ENCODE measurements around the gene CLDN14.

CLDN14 gene

GRCh38 chr21:36446301-36446700 is 33.6 kb downstream of the CLDN14 start:
- Histone ChIP-seq H3K9ac (ENCODE audit: low read depth, low read length) (no peak overlapping the region), H3K27me3 (ENCODE audit: control insufficient read depth, insufficient read depth, low read length) (no peaks in the 10 kb centered on the region), H3K9me3 (ENCODE audit: control insufficient read depth, insufficient read depth, low read length) (no peaks in the 10 kb centered on the region), H3K4me1 (ENCODE audit: control insufficient read depth, insufficient read depth, low read length) (no peaks in the 10 kb centered on the region), H3K4me3 (ENCODE audit: low read depth, low read length) (no peak overlapping the region), H3K36me3 (ENCODE audit: control insufficient read depth, insufficient read depth, low read length) (no peaks in the 10 kb centered on the region)

- Histone ChIP-seq H3K9me3 (ENCODE audit: control insufficient read depth, insufficient read depth, low read length) (no peaks in the 10 kb centered on the region), H3K9ac (ENCODE audit: low read depth, low read length) (no peak overlapping the region), H3K36me3 (ENCODE audit: control insufficient read depth, insufficient read depth, low read length) (no peaks in the 10 kb centered on the region), H3K4me1 (ENCODE audit: control insufficient read depth, insufficient read depth, low read length) (no peaks in the 10 kb centered on the region), H3K27me3 (ENCODE audit: control insufficient read depth, insufficient read depth, low read length) (no peaks in the 10 kb centered on the region), H3K4me3 (ENCODE audit: low read depth, low read length) (no peak overlapping the region)
Measured at GRCh38 chr21:36441715-36442114, 38.2 kb downstream of the CLDN14 start.

GRCh38 chr21:36437745-36438128 is 42.2 kb downstream of the CLDN14 start:
- Histone ChIP-seq H3K4me3 (ENCODE audit: low read depth, low read length) (no peak overlapping the region), H3K9ac (ENCODE audit: low read depth, low read length) (no peak overlapping the region), H3K36me3 (ENCODE audit: control insufficient read depth, insufficient read depth, low read length) (no peaks in the 10 kb centered on the region), H3K4me1 (ENCODE audit: control insufficient read depth, insufficient read depth, low read length) (no peaks in the 10 kb centered on the region), H3K9me3 (ENCODE audit: control insufficient read depth, insufficient read depth, low read length) (no peaks in the 10 kb centered on the region), H3K27me3 (ENCODE audit: control insufficient read depth, insufficient read depth, low read length) (no peaks in the 10 kb centered on the region)

- H3K9ac ChIP-seq (ENCODE audit: low read depth, low read length), result no peak overlapping the region
- no peaks in the 10 kb centered on the region for H3K27me3 ChIP-seq (ENCODE audit: control insufficient read depth, insufficient read depth, low read length)
- H3K4me1 ChIP-seq (ENCODE audit: control insufficient read depth, insufficient read depth, low read length), result no peaks in the 10 kb centered on the region
- no peak overlapping the region for H3K4me3 ChIP-seq (ENCODE audit: low read depth, low read length)
- no peaks in the 10 kb centered on the region for H3K36me3 ChIP-seq (ENCODE audit: control insufficient read depth, insufficient read depth, low read length)
- no peaks in the 10 kb centered on the region for H3K9me3 ChIP-seq (ENCODE audit: control insufficient read depth, insufficient read depth, low read length)
Measured at GRCh38 chr21:36436829-36437744, 42.8 kb downstream of the CLDN14 start.

GRCh38 chr21:36434144-36434543 is 45.8 kb downstream of the CLDN14 start:
- H3K9ac ChIP-seq (ENCODE audit: low read depth, low read length), result no peak overlapping the region
- H3K36me3 ChIP-seq (ENCODE audit: control insufficient read depth, insufficient read depth, low read length), result no peaks in the 10 kb centered on the region
- H3K4me3 ChIP-seq (ENCODE audit: low read depth, low read length), result no peak overlapping the region
- H3K9me3 ChIP-seq (ENCODE audit: control insufficient read depth, insufficient read depth, low read length), result no peaks in the 10 kb centered on the region
- no peaks in the 10 kb centered on the region for H3K27me3 ChIP-seq (ENCODE audit: control insufficient read depth, insufficient read depth, low read length)
- no peaks in the 10 kb centered on the region for H3K4me1 ChIP-seq (ENCODE audit: control insufficient read depth, insufficient read depth, low read length)

- Histone ChIP-seq H3K9ac (ENCODE audit: low read depth, low read length) (no peak overlapping the region), H3K9me3 (ENCODE audit: control insufficient read depth, insufficient read depth, low read length) (no peaks in the 10 kb centered on the region), H3K27me3 (ENCODE audit: control insufficient read depth, insufficient read depth, low read length) (no peaks in the 10 kb centered on the region), H3K4me3 (ENCODE audit: low read depth, low read length) (no peak overlapping the region), H3K36me3 (ENCODE audit: control insufficient read depth, insufficient read depth, low read length) (no peaks in the 10 kb centered on the region), H3K4me1 (ENCODE audit: control insufficient read depth, insufficient read depth, low read length) (no peaks in the 10 kb centered on the region)
Measured at GRCh38 chr21:36433059-36433709, 46.7 kb downstream of the CLDN14 start.

- no peaks in the 10 kb centered on the region for H3K27me3 ChIP-seq (ENCODE audit: control insufficient read depth, insufficient read depth, low read length)
- H3K9me3 ChIP-seq (ENCODE audit: control insufficient read depth, insufficient read depth, low read length), result no peaks in the 10 kb centered on the region
- H3K4me3 ChIP-seq (ENCODE audit: low read depth, low read length), result no peak overlapping the region
- no peaks in the 10 kb centered on the region for H3K36me3 ChIP-seq (ENCODE audit: control insufficient read depth, insufficient read depth, low read length)
- no peak overlapping the region for H3K9ac ChIP-seq (ENCODE audit: low read depth, low read length)
- no peaks in the 10 kb centered on the region for H3K4me1 ChIP-seq (ENCODE audit: control insufficient read depth, insufficient read depth, low read length)
Measured at GRCh38 chr21:36431252-36431651, 48.7 kb downstream of the CLDN14 start.

GRCh38 chr21:36430841-36431240 is 49.1 kb downstream of the CLDN14 start:
- no peaks in the 10 kb centered on the region for H3K4me1 ChIP-seq (ENCODE audit: control insufficient read depth, insufficient read depth, low read length)
- no peaks in the 10 kb centered on the region for H3K9me3 ChIP-seq (ENCODE audit: control insufficient read depth, insufficient read depth, low read length)
- no peaks in the 10 kb centered on the region for H3K27me3 ChIP-seq (ENCODE audit: control insufficient read depth, insufficient read depth, low read length)
- H3K9ac ChIP-seq (ENCODE audit: low read depth, low read length), result no peak overlapping the region
- no peak overlapping the region for H3K4me3 ChIP-seq (ENCODE audit: low read depth, low read length)
- H3K36me3 ChIP-seq (ENCODE audit: control insufficient read depth, insufficient read depth, low read length), result no peaks in the 10 kb centered on the region

- no peaks in the 10 kb centered on the region for H3K9me3 ChIP-seq (ENCODE audit: control insufficient read depth, insufficient read depth, low read length)
- H3K9ac ChIP-seq (ENCODE audit: low read depth, low read length), result no peak overlapping the region
- H3K36me3 ChIP-seq (ENCODE audit: control insufficient read depth, insufficient read depth, low read length), result no peaks in the 10 kb centered on the region
- H3K27me3 ChIP-seq (ENCODE audit: control insufficient read depth, insufficient read depth, low read length), result no peaks in the 10 kb centered on the region
- H3K4me1 ChIP-seq (ENCODE audit: control insufficient read depth, insufficient read depth, low read length), result no peaks in the 10 kb centered on the region
- no peak overlapping the region for H3K4me3 ChIP-seq (ENCODE audit: low read depth, low read length)
Measured at GRCh38 chr21:36429947-36430546, 49.9 kb downstream of the CLDN14 start.

- H3K4me3 ChIP-seq (ENCODE audit: low read depth, low read length), result no peak overlapping the region
- no peaks in the 10 kb centered on the region for H3K4me1 ChIP-seq (ENCODE audit: control insufficient read depth, insufficient read depth, low read length)
- H3K36me3 ChIP-seq (ENCODE audit: control insufficient read depth, insufficient read depth, low read length), result no peaks in the 10 kb centered on the region
- H3K27me3 ChIP-seq (ENCODE audit: control insufficient read depth, insufficient read depth, low read length), result no peaks in the 10 kb centered on the region
- H3K9me3 ChIP-seq (ENCODE audit: control insufficient read depth, insufficient read depth, low read length), result no peaks in the 10 kb centered on the region
- H3K9ac ChIP-seq (ENCODE audit: low read depth, low read length), result no peak overlapping the region
Measured at GRCh38 chr21:36428761-36429432, 51.0 kb downstream of the CLDN14 start.

GRCh38 chr21:36427502-36427901 is 52.4 kb downstream of the CLDN14 start:
- Histone ChIP-seq H3K4me1 (ENCODE audit: control insufficient read depth, insufficient read depth, low read length) (no peaks in the 10 kb centered on the region), H3K4me3 (ENCODE audit: low read depth, low read length) (no peak overlapping the region), H3K36me3 (ENCODE audit: control insufficient read depth, insufficient read depth, low read length) (no peaks in the 10 kb centered on the region), H3K9me3 (ENCODE audit: control insufficient read depth, insufficient read depth, low read length) (no peaks in the 10 kb centered on the region), H3K9ac (ENCODE audit: low read depth, low read length) (no peak overlapping the region), H3K27me3 (ENCODE audit: control insufficient read depth, insufficient read depth, low read length) (no peaks in the 10 kb centered on the region)

All from iPS-15b (cell line).